ENCODE results near the gene CACTIN.

DNA sequence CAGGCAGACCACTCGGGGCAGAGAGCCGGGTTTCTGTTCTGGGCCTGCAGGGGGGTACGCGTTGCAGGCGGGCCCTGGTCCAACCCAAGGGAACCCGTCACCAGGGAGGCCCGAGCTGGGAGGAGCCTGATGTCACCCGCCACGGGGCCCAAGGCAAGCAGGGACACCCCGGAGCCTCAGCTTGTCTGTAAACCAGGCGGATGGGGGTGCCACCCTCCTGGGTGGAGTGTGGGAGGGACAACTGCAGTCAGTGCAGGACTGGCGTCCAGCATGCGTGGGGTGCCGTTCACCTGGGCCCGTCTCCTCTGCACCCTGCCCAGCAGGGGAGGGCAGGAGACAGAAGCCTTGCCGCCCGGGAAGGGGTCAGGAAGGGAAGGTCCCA, 7.0 kb downstream of the CACTIN start:
- no peak for TF ChIP-seq TEAD4 (IDR thresholded peaks at IDR 0.05; ENCODE audit: low read depth, low read length)
- TF ChIP-seq EZH2 (IDR thresholded peaks at IDR 0.05; ENCODE audit: low read depth, low read length, severe bottlenecking), result no peak
- TF ChIP-seq EP300 (IDR thresholded peaks at IDR 0.05; ENCODE audit: borderline replicate concordance in 1 of 2, low read depth in 2 of 2, low read length in 2 of 2), result no peak
- TF ChIP-seq TAF1 (IDR thresholded peaks at IDR 0.05; ENCODE audit: low read depth, low read length), result no peak
- TF ChIP-seq PHF8 (conservative IDR thresholded peaks at IDR 0.05; ENCODE audit: low read depth, low read length), result no peak
- TF ChIP-seq, protein P1, sequence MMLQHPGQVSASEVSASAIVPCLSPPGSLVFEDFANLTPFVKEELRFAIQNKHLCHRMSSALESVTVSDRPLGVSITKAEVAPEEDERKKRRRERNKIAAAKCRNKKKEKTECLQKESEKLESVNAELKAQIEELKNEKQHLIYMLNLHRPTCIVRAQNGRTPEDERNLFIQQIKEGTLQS (IDR thresholded peaks at IDR 0.05; ENCODE audit: insufficient read depth, low read depth, low read length), result no peak
- TF ChIP-seq, protein P2, sequence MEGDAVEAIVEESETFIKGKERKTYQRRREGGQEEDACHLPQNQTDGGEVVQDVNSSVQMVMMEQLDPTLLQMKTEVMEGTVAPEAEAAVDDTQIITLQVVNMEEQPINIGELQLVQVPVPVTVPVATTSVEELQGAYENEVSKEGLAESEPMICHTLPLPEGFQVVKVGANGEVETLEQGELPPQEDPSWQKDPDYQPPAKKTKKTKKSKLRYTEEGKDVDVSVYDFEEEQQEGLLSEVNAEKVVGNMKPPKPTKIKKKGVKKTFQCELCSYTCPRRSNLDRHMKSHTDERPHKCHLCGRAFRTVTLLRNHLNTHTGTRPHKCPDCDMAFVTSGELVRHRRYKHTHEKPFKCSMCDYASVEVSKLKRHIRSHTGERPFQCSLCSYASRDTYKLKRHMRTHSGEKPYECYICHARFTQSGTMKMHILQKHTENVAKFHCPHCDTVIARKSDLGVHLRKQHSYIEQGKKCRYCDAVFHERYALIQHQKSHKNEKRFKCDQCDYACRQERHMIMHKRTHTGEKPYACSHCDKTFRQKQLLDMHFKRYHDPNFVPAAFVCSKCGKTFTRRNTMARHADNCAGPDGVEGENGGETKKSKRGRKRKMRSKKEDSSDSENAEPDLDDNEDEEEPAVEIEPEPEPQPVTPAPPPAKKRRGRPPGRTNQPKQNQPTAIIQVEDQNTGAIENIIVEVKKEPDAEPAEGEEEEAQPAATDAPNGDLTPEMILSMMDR (IDR thresholded peaks at IDR 0.05; ENCODE audit: control extremely low read depth in 1 of 3, insufficient read depth in 1 of 3, low read depth in 1 of 3, low read length in 3 of 3), result no peak
- TF ChIP-seq POLR2A (IDR thresholded peaks at IDR 0.05; ENCODE audit: control extremely low read depth in 1 of 2, low read depth in 2 of 2, low read length in 2 of 2), result no peak
- no peak for TF ChIP-seq MAX (IDR thresholded peaks at IDR 0.05)
- TF ChIP-seq, protein P3, sequence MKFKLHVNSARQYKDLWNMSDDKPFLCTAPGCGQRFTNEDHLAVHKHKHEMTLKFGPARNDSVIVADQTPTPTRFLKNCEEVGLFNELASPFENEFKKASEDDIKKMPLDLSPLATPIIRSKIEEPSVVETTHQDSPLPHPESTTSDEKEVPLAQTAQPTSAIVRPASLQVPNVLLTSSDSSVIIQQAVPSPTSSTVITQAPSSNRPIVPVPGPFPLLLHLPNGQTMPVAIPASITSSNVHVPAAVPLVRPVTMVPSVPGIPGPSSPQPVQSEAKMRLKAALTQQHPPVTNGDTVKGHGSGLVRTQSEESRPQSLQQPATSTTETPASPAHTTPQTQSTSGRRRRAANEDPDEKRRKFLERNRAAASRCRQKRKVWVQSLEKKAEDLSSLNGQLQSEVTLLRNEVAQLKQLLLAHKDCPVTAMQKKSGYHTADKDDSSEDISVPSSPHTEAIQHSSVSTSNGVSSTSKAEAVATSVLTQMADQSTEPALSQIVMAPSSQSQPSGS (IDR thresholded peaks at IDR 0.05; ENCODE audit: low read length), result no peak
- TF ChIP-seq POLR2AphosphoS5 (IDR thresholded peaks at IDR 0.05; ENCODE audit: low read depth, low read length), result no peak
